ENCODE results near the gene KHDC4. TPM values are rescaled to one million over a fixed set of nuclear protein-coding genes. Genes with fewer than 3 reads are reported as not detected.
A peak's percentile ranks its signal among the peaks of the same experiment; 100 is the strongest.

KHDC4 gene
- total and polyA plus RNA-seq, 10 of the 15 experiments (the other 5 are each of a cell fraction or from before 2014, with no cell fraction given), result 11.7 to 109 (median 41.9) TPM

- H3K9ac ChIP-seq (ENCODE audit: control insufficient read depth, insufficient read depth, low read length), result peak overlapping the region; percentile 95
- no peaks in the 10 kb centered on the region for H3K36me3 ChIP-seq (ENCODE audit: control insufficient read depth in 2 of 2, insufficient read depth in 2 of 2, low read length in 1 of 2)
- DNase-seq (ENCODE audit: low read depth, low spot score) (no peak), ATAC-seq (peak; percentile 44), FAIRE-seq (peak; percentile 23)
- 0% methylated on average over 4 of the region's 4 CpGs for WGBS (ENCODE audit: insufficient coverage, insufficient replicate concordance, low lambda C conversion rate, missing lambda C conversion rate)
- peaks cover 70% of the 10 kb centered on the region for H3K79me2 ChIP-seq (ENCODE audit: control insufficient read depth, insufficient read depth, low read length)
- CTCF ChIA-PET, result interaction anchor here (0.8 to 14.7 kb wide), 10 partner anchors 10 to 87 kb away, joined by 3 to 227 read pairs (median 26); partner anchors contain the start of genes KHDC4 and RXFP4
- POLR2A ChIA-PET, result interaction anchor here (0.5 to 14.9 kb wide), 13 partner anchors 9 to 156 kb away, joined by 3 to 273 read pairs (median 12); partner anchors contain the start of genes KHDC4, RXFP4 and SYT11
- H4K20me1 ChIP-seq (ENCODE audit: control insufficient read depth, insufficient read depth), result no peaks in the 10 kb centered on the region
- peak overlapping the region; percentile 63 for H3K4me2 ChIP-seq (ENCODE audit: control insufficient read depth, insufficient read depth)
- H3K4me3 ChIP-seq, result peak overlapping the region; percentile 100
- H3K27me3 ChIP-seq (replicated peaks in 1 of 2; ENCODE audit: control insufficient read depth in 2 of 2, insufficient read depth in 2 of 2, low read length in 1 of 2), result no peaks in the 10 kb centered on the region
- BruUV-seq (replicated peaks), result no TSS peak
- H3K9me3 ChIP-seq (replicated peaks; ENCODE audit: control insufficient read depth, insufficient read depth, low read length), result no peaks in the 10 kb centered on the region
- RAD21 ChIA-PET (ENCODE audit: unreplicated experiment), result interaction anchor here (1.0 to 14.4 kb wide), 12 partner anchors 9 to 121 kb away, joined by 3 to 214 read pairs (median 31); partner anchors contain the start of genes KHDC4, RXFP4 and SYT11
- in situ Hi-C loops (cut with MboI) (no loop called here), intact Hi-C loops (cut with micrococcal nuclease; ENCODE audit: unreplicated experiment) (loop anchor here (2.0 to 5.0 kb wide), 2 partner anchors 41 to 73 kb away; partner anchors contain the start of genes LAMTOR2 and UBQLN4)
- H2AFZ ChIP-seq (ENCODE audit: control insufficient read depth, low read depth, low read length), result no peak overlapping the region
- peaks cover 26% of the 10 kb centered on the region for H3K4me1 ChIP-seq (ENCODE audit: control insufficient read depth, insufficient read depth, low read length)
- H3K27ac ChIP-seq (ENCODE audit: control insufficient read depth, insufficient read depth), result peak overlapping the region; percentile 97
- SMC1A ChIA-PET (ENCODE audit: uncharacterized antibody, unreplicated experiment), result interaction anchor here (0.6 to 16.7 kb wide), 12 partner anchors 10 to 142 kb away, joined by 3 to 229 read pairs (median 12); partner anchors contain the start of genes KHDC4 and RXFP4
- TF ChIP-seq SRF (IDR thresholded peaks at IDR 0.05; ENCODE audit: low read depth in 2 of 2, low read length in 2 of 2) (no peak), JUNB (IDR thresholded peaks at IDR 0.05) (no peak), POLR2A (IDR thresholded peaks at IDR 0.05; ENCODE audit: low read depth, low read length) (peak; percentile 77), ZBTB40 (IDR thresholded peaks at IDR 0.05; ENCODE audit: borderline replicate concordance) (no peak), DPF2 (IDR thresholded peaks at IDR 0.05) (no peak), EP300 (IDR thresholded peaks at IDR 0.05; ENCODE audit: borderline replicate concordance in 1 of 2, control insufficient read depth in 1 of 2, low read depth in 2 of 2, low read length in 2 of 2) (no peak), RUNX3 (IDR thresholded peaks at IDR 0.05; ENCODE audit: low read length) (no peak), EED (IDR thresholded peaks at IDR 0.05; ENCODE audit: low read depth) (peak; percentile 38; the same call in 1 of the 2 replicates), EZH2 (IDR thresholded peaks at IDR 0.05; ENCODE audit: borderline replicate concordance, control insufficient read depth, low read depth, low read length) (no peak), SMAD1 (IDR thresholded peaks at IDR 0.05; ENCODE audit: low read depth, partially characterized antibody) (peak; percentile 24), NR2C1 (IDR thresholded peaks at IDR 0.05) (no peak), LARP7 (IDR thresholded peaks at IDR 0.05) (no peak), ZBTB4 (CRISPR knock-in tag; IDR thresholded peaks at IDR 0.05) (no peak), FOS (IDR thresholded peaks at IDR 0.05; ENCODE audit: borderline replicate concordance, extremely low read depth, insufficient read length) (no peak), ATF3 (IDR thresholded peaks at IDR 0.05; ENCODE audit: borderline replicate concordance, extremely low read depth, low read depth, low read length) (no peak), ZNF217 (IDR thresholded peaks at IDR 0.05) (no peak)
Measured at GRCh38 chr1:155979597-155980343, 45.6 kb upstream of the KHDC4 start.
